Liver (tissue), 2 donors: Measurements from ENCODE around the gene PAX8.

ENCODE experiments used
- CTCF ChIP-seq: fragments of 150-350 bp; IDR thresholded peaks from 2 replicates; pipeline ENCODE4 v1.5.1; 2017; ENCODE audit warnings: improper control_type of control experiment, low read depth, low read length; ENCODE audit not compliant: missing input control
- REST ChIP-seq: IDR thresholded peaks from 2 replicates; pipeline ENCODE4 v1.6.1; 2016; ENCODE audit warnings: antibody characterized with exemption, mild to moderate bottlenecking
- donor health status: healthy.

- TF ChIP-seq REST (no peak), CTCF (no peak)
Observed at GRCh38 chr2:113252047-113252590, 26.6 kb downstream of the PAX8 start.
